AG09319 (cell line): ENCODE measurements around the gene GCNT1.
"Not testable (repeated sequence)": the region's sequence is repeated elsewhere in the genome, so short reads cannot be mapped to it uniquely, and the experiment has no call there.

ENCODE experiments used
- DNase-seq: peaks from one replicate; pipeline ENCODE4 v3.0.0-alpha.2; 2010; ENCODE audit warnings: low read depth; ENCODE audit errors: extremely low read depth
- TF ChIP-seq, protein P1 (sequence below): IDR thresholded peaks from 2 replicates; pipeline ENCODE4 v1.5.1; 2011; ENCODE audit warnings: low read depth, mild to moderate bottlenecking, inconsistent platforms, low read length, moderate library complexity

GCNT1 gene

DNA sequence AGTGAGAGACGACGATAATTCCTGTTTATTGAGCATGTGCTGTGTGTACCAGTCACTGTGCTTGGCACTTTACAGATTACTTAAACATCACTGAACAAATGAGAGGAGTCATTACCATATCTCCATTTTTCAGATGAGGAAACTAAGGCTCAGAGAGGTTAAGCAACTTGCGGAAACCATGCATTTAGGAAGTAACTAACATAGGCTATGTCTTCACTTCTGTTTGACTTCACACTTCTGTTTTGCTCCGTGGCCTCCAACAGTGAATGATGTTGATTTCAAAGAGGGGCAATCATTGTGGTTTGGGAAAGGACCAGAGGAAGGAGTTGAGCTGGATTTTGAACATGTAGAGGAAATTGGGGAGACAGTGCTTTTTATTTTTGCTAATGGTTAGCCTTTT is 16.7 kb downstream of the GCNT1 start:
- TF ChIP-seq, protein P1, sequence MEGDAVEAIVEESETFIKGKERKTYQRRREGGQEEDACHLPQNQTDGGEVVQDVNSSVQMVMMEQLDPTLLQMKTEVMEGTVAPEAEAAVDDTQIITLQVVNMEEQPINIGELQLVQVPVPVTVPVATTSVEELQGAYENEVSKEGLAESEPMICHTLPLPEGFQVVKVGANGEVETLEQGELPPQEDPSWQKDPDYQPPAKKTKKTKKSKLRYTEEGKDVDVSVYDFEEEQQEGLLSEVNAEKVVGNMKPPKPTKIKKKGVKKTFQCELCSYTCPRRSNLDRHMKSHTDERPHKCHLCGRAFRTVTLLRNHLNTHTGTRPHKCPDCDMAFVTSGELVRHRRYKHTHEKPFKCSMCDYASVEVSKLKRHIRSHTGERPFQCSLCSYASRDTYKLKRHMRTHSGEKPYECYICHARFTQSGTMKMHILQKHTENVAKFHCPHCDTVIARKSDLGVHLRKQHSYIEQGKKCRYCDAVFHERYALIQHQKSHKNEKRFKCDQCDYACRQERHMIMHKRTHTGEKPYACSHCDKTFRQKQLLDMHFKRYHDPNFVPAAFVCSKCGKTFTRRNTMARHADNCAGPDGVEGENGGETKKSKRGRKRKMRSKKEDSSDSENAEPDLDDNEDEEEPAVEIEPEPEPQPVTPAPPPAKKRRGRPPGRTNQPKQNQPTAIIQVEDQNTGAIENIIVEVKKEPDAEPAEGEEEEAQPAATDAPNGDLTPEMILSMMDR = no peak
- DNase-seq = no peak

DNA sequence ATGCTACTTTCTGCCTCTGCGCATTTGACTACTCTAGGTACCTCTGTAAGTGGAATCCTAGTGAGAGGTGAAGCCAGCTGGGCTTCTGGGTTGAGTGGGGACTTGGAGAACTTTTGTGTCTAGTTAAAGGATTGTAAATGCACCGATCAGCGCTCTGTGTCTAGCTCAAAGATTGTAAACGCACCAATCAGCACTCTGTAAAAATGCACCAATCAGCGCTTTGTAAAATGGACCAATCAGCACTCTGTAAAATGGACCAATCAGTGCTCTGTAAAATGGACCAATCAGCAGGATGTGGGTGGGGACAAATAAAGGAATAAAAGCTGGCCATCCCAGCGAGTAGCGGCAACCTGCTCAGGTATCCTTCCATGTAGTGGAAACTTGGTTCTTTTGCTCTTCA is 18.8 kb downstream of the GCNT1 start:
- not testable (repeated sequence) for DNase-seq

DNA sequence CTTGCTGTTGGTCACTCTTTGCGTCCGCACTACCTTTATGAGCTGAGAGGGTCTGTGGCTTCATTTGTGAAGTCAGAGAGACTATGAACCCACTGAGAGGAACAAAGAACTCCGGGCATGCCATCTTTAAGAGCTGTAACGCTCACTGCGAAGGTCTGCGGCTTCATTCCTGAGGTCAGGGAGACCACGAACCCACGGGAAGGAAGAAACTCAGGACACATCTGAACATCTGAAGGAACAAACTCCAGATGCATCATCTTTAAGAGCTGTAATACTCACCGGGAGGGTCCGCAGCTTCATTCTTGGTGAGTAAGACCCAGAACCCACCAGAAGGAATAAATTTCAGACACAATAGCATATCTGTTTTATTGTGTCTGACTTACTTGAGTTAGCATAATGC is 19.2 kb downstream of the GCNT1 start:
- no peak for DNase-seq
- TF ChIP-seq, protein P1 = no peak

DNA sequence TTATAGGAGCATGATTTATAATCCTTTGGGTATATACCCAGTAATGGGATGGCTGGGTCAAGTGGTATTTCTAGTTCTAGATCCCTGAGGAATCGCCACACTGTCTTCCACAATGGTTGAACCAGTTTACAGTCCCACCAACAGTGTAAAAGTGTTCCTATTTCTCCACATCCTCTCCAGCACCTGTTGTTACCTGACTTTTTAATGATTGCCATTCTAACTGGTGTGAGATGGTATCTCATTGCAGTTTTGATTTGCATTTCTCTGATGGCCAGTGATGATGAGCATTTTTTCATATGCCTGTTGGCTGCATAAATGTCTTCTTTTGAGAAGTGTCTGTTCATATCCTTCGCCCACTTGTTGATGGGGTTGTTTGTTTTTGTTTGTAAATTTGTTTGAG is 20.4 kb downstream of the GCNT1 start:
- not testable (repeated sequence) for DNase-seq

DNA sequence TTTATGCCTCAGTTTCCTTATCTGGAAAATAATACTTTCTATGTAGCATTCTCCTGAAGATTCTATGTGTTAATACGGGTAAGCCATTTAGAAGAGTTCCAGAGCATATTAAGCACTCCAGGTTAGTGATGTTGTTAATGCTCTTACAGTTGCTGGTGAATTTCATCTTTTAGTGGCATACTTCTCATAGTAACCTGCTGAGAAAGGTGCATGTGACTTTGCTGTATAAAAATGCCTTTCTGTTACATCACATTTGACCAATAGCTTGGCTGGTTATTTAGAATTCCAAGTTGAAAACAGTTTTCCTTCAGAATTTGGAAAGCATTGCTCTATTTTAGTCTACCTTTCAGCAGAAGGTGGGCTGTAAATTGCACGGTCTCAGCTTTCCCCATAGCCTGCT is 27.2 kb downstream of the GCNT1 start:
- TF ChIP-seq, protein P1 = no peak
- no peak for DNase-seq

DNA sequence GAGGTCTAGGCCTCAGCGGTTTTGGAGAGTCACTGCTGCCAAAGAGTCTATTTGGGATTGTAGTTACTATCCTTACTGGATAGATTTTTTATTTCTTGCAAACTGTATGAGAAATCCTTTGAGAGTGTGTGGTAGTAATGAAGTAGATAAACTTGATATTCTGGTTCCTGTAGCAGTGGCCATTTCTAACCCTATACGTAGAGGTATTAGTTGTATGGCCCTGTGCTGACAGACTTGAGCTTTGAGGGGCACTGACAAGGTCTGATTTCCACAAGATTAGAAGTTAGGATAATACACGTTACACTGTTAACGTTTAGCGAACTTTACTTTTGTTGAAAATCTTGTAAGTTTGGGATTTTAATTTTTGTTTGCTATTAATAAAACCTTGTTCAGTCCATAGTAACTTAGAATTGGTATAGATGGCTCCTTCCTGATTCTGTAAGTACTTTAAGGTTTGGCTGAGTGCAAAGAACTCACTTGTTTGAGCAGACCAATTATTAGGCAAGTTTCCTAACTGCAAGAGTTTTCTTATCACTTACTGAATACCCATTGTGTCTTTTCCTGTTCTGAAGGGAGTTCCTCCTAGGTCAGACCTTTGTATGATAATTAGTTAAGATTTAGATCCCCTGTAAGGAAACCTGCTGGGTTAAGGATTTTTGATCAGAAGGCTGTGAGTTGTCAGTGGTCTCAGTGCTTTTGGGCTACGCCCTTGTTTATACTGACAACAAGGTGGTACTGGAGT is 31.4 kb downstream of the GCNT1 start:
- TF ChIP-seq, protein P1 = no peak
- no peak for DNase-seq

DNA sequence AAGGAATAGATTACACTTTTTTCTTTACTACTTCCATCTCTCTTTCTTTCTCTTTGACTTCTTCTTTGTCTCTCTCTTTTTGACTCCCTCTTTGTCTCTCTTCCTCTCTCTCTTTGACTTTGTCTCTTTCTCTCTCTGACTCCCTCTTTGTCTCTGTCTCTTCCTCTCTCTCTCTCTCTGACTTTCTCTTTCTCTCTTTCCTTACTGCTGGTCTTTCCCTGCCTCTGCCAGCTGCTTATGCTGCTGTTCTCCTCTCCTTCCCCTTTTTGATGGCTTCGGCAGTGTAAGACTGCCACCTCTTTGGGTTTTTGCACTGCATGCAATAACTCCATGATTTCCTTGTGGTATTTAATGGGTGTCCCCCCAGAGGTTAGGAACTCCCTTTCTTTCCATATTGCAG is 32.1 kb downstream of the GCNT1 start:
- DNase-seq = not testable (repeated sequence)

DNA sequence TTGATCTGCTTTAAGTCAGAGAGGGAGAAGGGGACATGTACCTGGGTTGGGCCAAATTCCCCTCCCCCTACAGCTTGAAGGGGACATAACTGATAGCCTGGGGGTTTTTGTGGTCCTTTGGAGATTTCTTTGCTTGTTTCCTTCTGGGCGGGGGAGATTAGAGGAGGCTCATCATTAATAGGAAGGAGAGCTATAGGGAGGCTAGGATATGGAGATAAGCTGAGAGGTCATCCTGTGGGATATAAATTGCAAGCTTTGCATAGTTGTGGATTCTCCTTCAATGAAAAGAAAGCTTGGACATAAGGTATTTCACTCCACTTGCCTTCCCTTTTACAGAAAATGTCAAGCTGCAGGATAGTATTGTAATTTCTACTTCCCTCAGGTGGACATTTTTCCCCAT is 34.5 kb downstream of the GCNT1 start:
- not testable (repeated sequence) for DNase-seq

DNA sequence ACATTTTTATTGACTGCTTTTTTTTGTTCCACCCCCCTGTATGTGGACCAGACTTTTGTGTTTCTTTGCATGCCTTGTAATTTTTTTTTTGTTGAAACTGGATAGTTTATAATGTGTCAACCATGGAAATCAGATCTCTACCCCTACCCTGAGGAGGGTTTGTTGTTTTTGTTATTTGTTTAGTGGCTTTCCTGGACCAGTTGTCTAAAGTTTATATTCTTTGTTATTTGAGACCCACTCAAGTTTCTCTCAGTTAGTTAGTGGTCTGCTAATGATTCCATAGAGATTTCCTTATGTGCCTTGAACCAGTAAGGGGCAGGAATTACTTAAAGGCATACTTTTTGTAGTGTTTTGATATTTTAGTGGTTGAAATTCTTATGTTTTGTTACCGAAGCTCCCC is 41.1 kb downstream of the GCNT1 start:
- TF ChIP-seq, protein P1 = no peak
- DNase-seq = no peak

DNA sequence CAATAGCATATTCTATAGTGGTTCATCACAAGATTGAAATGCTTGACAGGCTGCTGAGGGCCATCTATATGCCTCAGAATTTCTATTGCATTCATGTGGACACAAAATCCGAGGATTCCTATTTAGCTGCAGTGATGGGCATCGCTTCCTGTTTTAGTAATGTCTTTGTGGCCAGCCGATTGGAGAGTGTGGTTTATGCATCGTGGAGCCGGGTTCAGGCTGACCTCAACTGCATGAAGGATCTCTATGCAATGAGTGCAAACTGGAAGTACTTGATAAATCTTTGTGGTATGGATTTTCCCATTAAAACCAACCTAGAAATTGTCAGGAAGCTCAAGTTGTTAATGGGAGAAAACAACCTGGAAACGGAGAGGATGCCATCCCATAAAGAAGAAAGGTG is 43.8 kb downstream of the GCNT1 start:
- no peak for DNase-seq
- TF ChIP-seq, protein P1 = no peak
